ENCODE measurements around the gene ATG3. TPM values are rescaled to one million over a fixed set of nuclear protein-coding genes. Genes with fewer than 3 reads are reported as not detected.
A peak's percentile ranks its signal among the peaks of the same experiment; 100 is the strongest.
"Not testable (repeated sequence)": the region's sequence is repeated elsewhere in the genome, so short reads cannot be mapped to it uniquely, and the experiment has no call there.

Gene ATG3
- polyA plus RNA-seq, 6 donors from 2014 or later = 64.0 to 104 (median 93.6) TPM

DNA sequence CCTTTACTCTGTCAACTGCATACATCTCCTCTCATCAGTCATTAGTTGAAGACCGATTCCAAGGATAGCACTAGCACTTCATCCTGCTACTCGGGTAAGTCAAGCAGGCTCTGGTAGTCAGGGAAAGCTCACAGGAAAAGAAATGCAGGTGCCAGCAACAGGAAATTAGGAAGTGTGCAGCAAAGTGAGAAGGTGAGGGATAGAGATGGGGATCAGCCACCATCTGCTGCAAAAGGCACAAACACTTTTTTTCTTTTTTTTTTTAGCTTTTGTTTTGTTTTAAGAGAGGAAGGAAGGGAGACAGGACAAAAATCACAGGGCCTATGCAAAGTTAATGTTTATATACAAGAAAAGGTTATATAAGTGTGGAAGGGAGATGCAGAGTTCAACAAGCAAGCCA lies 53.5 kb downstream of the ATG3 start:
- H3K27ac Mint-ChIP-seq = peak overlapping the region; percentile 21 to 97 (median 90)
- H3K9me3 Mint-ChIP-seq = peaks cover 0 to 14% (median 8%) of the 10 kb centered on the region in 7 donors
- DNase-seq = no peak
- no peaks in the 10 kb centered on the region for H3K27me3 Mint-ChIP-seq
- no peak for ATAC-seq (ENCODE audit: low read depth in 2 of 2)
- H3K4me3 Mint-ChIP-seq = peak overlapping the region in 6 of 8 donors; percentile 13 to 87 (median 78)
- H3K4me1 Mint-ChIP-seq = peaks cover 64 to 69% (median 67%) of the 10 kb centered on the region in 3 donors
- H3K36me3 Mint-ChIP-seq = peaks cover 6 to 7% of the 10 kb centered on the region in 2 donors

DNA sequence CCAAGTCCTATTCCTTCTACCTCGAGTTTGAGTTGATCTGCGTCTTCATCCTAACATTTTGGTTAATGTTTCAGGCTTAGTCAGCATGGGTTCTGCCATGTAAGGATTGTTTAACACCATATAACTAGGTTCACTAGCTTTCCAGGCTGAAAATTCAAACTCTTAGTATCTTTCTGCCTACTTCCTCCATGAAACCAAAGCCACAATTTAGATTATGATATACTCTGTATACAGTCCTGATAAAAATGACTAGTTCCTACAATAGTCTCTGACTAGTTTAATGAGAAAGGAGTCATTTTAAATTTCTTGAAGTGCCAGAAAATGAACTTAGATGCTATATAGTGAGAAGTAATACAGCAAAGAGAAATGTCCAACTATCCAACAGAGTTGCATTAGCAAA lies 55.9 kb downstream of the ATG3 start:
- H3K4me3 Mint-ChIP-seq = peak overlapping the region in 7 of 8 donors; percentile 6 to 88 (median 62)
- H3K4me1 Mint-ChIP-seq = peaks cover 71 to 89% (median 85%) of the 10 kb centered on the region in 3 donors
- peaks cover 0 to 6% (median 2%) of the 10 kb centered on the region in 7 donors for H3K9me3 Mint-ChIP-seq
- peaks cover 0 to 7% of the 10 kb centered on the region in 2 donors for H3K36me3 Mint-ChIP-seq
- ATAC-seq (ENCODE audit: low read depth in 2 of 2) = peak; percentile 37 to 48
- peak overlapping the region; percentile 74 to 98 (median 91) for H3K27ac Mint-ChIP-seq
- no peak for DNase-seq
- no peaks in the 10 kb centered on the region for H3K27me3 Mint-ChIP-seq

DNA sequence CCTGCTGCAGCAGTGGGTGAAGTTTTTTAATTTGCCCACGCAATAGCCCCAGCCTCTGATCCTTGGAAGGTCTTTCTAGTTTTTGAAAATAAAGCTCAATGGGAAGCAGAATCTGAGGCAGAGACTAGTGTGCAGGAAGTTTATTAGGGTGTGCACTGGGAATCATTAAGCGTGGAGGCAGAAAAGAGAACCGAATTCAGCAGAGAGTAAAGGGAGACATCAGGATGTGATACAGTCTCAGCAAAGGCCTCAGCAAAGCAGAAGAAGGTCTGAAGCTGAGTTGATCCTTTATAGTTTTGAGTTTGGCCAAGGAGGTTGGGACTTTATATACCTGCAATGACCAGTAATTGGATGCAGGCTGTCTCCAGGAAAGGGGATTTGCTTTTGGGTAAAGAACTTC lies 57.6 kb downstream of the ATG3 start:
- peak; percentile 57 for DNase-seq
- ATAC-seq (ENCODE audit: low read depth in 2 of 2) = peak; percentile 63 to 66
- Mint-ChIP-seq H3K4me3 (peak overlapping the region; percentile 64 to 89 (median 76)), H3K27ac (peak overlapping the region; percentile 9 to 98 (median 87)), H3K36me3 (peaks cover 0 to 5% of the 10 kb centered on the region in 2 donors), H3K4me1 (peaks cover 73 to 97% (median 88%) of the 10 kb centered on the region in 3 donors), H3K9me3 (peaks cover 0 to 6% (median 2%) of the 10 kb centered on the region in 7 donors), H3K27me3 (no peaks in the 10 kb centered on the region)

- H3K27me3 Mint-ChIP-seq = no peaks in the 10 kb centered on the region
- H3K27ac Mint-ChIP-seq = peak overlapping the region in 5 of 6 donors; percentile 78 to 92 (median 83)
- H3K36me3 Mint-ChIP-seq = no peaks in the 10 kb centered on the region
- H3K4me1 Mint-ChIP-seq = peaks cover 66 to 90% (median 81%) of the 10 kb centered on the region in 3 donors
- ATAC-seq (ENCODE audit: low read depth in 2 of 2) (no peak), DNase-seq (no peak)
- peaks cover 0 to 2% (median 0%) of the 10 kb centered on the region in 7 donors for H3K9me3 Mint-ChIP-seq
- H3K4me3 Mint-ChIP-seq = peak overlapping the region; percentile 64 to 89 (median 76)
Observed at GRCh38 chr3:112503304-112503972, 58.3 kb downstream of the ATG3 start.

DNA sequence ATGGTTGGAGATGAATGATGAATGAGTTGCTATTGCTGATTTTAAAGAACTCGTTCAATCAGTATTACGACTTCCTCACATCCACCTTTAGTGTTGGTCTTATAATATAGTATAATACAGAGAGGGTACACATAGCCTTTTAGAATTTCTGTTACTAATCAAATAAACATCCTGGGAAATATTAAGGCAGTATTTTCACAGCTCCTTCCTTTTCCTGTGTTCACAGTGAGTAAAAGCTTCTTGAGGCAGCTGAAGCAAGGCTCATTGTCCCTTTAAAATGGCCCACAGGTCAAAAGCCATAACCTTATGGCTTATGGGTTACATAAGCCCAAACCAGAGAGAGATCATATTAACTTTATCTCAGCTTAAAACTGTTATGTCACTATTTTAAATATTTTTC lies 61.1 kb downstream of the ATG3 start:
- H3K27ac Mint-ChIP-seq = peak overlapping the region; percentile 89 to 99 (median 94)
- ATAC-seq (ENCODE audit: low read depth in 2 of 2) (no peak), DNase-seq (no peak)
- H3K4me3 Mint-ChIP-seq = peak overlapping the region in 6 of 8 donors; percentile 84 to 98 (median 92)
- no peaks in the 10 kb centered on the region for H3K27me3 Mint-ChIP-seq
- no peaks in the 10 kb centered on the region for H3K9me3 Mint-ChIP-seq
- H3K4me1 Mint-ChIP-seq = peaks cover 51 to 68% (median 66%) of the 10 kb centered on the region in 3 donors
- H3K36me3 Mint-ChIP-seq = peaks cover 21 to 26% of the 10 kb centered on the region in 2 donors

DNA sequence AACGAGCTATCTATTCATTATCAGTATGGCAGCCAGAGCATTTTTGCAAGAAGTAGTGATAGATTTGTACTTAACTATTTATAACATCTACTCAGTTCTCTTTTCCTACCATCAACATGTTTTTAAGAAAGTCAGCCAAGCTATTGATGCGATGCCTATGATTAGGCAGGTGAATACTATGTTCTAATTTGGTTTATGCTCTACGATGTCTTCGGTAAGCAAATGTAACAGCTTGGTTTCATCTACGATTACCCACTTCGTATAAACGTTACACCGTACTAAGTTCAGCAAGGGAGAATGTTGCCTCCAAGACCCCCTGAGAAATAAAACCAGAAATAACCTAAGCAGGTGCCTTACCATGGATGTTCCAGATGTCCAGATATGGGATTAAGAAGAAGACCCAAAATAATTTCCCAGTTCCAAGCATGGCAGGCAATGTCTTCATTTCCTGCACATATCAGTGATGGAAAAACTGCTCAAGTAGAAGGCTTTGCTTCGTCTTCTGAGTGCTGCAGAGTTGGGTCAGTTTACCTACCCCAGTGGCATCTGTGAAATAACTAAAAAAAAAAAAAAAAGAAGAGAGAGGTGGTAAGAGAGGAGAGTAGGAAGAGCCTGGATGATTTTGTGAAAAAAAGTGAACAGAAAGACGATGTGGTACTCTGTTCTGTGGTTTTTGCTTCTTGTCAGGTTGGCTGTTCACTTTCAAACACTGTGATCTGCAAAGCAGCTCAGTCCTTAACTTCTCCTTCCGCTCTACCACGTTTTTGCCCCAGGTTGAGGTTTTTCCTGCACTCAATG lies 62.6 kb downstream of the ATG3 start, which contains the start of gene BTLA:
BTLA (minus strand) TSS at position 559 of the 798 bp plus-strand sequence; CDS start at position 445, 114 bp downstream.
- ATAC-seq (ENCODE audit: low read depth in 2 of 2) = peak; percentile 76
- peak within 1 kb of the TSS; percentile 92 to 99 (median 96) for H3K27ac Mint-ChIP-seq
- H3K27me3 Mint-ChIP-seq = no peaks in the 10 kb centered on the region
- peaks cover 51 to 65% (median 64%) of the 10 kb centered on the region in 3 donors for H3K4me1 Mint-ChIP-seq
- H3K9me3 Mint-ChIP-seq = peaks cover 0 to 5% (median 0%) of the 10 kb centered on the region in 7 donors
- peaks cover 33 to 40% of the 10 kb centered on the region in 2 donors for H3K36me3 Mint-ChIP-seq
- peak within 1 kb of the TSS; percentile 84 to 99 (median 93) for H3K4me3 Mint-ChIP-seq
- peak; percentile 71 for DNase-seq

DNA sequence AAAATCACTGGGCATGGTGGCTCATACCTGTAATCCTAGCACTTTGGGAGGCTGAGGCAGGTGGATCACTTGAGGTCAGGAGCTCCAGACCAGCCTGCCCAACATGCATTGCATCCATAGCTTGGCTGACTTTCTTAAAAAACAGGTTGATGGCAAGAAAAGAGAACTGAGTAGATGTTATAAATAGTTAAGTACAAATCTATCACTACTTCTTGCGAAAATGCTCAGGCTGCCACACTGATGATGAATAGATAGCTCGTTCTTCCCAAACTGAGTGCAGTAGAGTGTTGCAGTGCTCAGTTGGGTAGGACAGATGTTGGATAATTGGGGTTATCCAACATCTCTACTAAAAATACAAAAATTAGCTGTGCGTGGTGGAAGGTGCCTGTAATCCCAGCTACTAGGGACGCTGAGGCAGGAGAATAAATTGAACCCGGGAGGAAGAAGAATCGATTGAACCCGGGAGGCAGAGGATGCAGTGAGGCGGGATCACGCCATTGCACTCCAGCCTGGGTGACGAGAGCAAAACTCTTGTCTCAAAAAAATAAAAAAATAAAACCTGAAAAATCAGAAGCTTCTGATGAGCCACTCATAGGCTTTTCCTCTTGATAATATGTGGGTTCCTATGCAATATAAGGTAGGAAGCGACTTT lies 63.7 kb downstream of the ATG3 start:
- H3K27ac Mint-ChIP-seq = peak overlapping the region; percentile 92 to 98 (median 96)
- peak overlapping the region; percentile 84 to 99 (median 93) for H3K4me3 Mint-ChIP-seq
- peaks cover 0 to 7% (median 0%) of the 10 kb centered on the region in 7 donors for H3K9me3 Mint-ChIP-seq
- H3K4me1 Mint-ChIP-seq = peaks cover 45 to 65% (median 64%) of the 10 kb centered on the region in 3 donors
- no peak for ATAC-seq (ENCODE audit: low read depth in 2 of 2)
- H3K36me3 Mint-ChIP-seq = peaks cover 38 to 44% of the 10 kb centered on the region in 2 donors
- H3K27me3 Mint-ChIP-seq = no peaks in the 10 kb centered on the region
- DNase-seq = peak; percentile 38

GRCh38 chr3:112496366-112497067 lies 65.2 kb downstream of the ATG3 start:
- Mint-ChIP-seq H3K4me3 (peak overlapping the region; percentile 84 to 99 (median 92)), H3K4me1 (peaks cover 53 to 69% (median 64%) of the 10 kb centered on the region in 3 donors), H3K27me3 (no peaks in the 10 kb centered on the region), H3K9me3 (peaks cover 0 to 7% (median 0%) of the 10 kb centered on the region in 7 donors), H3K36me3 (peaks cover 51 to 59% of the 10 kb centered on the region in 2 donors), H3K27ac (peak overlapping the region; percentile 92 to 98 (median 95))
- DNase-seq (no peak), ATAC-seq (ENCODE audit: low read depth in 2 of 2) (no peak)

GRCh38 chr3:112494448-112494767 lies 67.4 kb downstream of the ATG3 start:
- not testable (repeated sequence) for ATAC-seq (ENCODE audit: low read depth in 2 of 2); DNase-seq; H3K27me3 Mint-ChIP-seq; H3K9me3 Mint-ChIP-seq
- peaks cover 58 to 72% (median 64%) of the 10 kb centered on the region in 3 donors for H3K4me1 Mint-ChIP-seq
- H3K36me3 Mint-ChIP-seq = peaks cover 65 to 66% of the 10 kb centered on the region in 2 donors
- peak overlapping the region; percentile 84 to 99 (median 92) for H3K4me3 Mint-ChIP-seq
- H3K27ac Mint-ChIP-seq = peak overlapping the region; percentile 90 to 98 (median 94)

DNA sequence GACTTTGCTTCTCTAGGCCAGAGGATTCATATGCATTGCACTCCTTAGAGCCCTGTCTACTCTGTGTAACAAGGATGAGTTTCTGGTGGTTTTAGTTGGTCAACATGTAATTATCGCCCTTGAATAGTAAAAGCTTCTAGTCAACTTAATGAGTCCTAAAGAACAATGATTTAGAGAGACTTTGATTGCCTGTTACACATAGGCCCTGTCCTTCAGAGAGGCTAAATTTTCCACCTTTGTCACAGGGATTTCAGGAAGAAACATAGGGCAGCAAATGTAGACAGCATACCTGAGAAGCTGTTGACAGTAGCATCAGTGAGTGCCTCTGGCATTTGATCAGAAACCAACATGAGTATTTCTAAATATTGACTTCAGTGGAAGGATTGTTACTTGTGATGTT lies 69.6 kb downstream of the ATG3 start:
- Mint-ChIP-seq H3K27me3 (no peaks in the 10 kb centered on the region), H3K4me3 (peak overlapping the region; percentile 84 to 99 (median 92)), H3K27ac (peak overlapping the region; percentile 73 to 98 (median 94)), H3K36me3 (peaks cover 64 to 69% of the 10 kb centered on the region in 2 donors), H3K4me1 (peaks cover 65 to 87% (median 80%) of the 10 kb centered on the region in 3 donors), H3K9me3 (peaks cover 0 to 7% (median 0%) of the 10 kb centered on the region in 7 donors)
- DNase-seq = no peak
- no peak for ATAC-seq (ENCODE audit: low read depth in 2 of 2)

- H3K27ac Mint-ChIP-seq = peak overlapping the region; percentile 92 to 98 (median 96)
- peaks cover 65 to 88% (median 87%) of the 10 kb centered on the region in 3 donors for H3K4me1 Mint-ChIP-seq
- H3K36me3 Mint-ChIP-seq = peaks cover 62 to 67% of the 10 kb centered on the region in 2 donors
- no peaks in the 10 kb centered on the region for H3K27me3 Mint-ChIP-seq
- H3K9me3 Mint-ChIP-seq = peaks cover 0 to 7% (median 0%) of the 10 kb centered on the region in 7 donors
- ATAC-seq (ENCODE audit: low read depth in 2 of 2) (no peak), DNase-seq (no peak)
- H3K4me3 Mint-ChIP-seq = peak overlapping the region; percentile 84 to 99 (median 92)
Observed at GRCh38 chr3:112491373-112491772, 70.4 kb downstream of the ATG3 start.
